HUES64 (cell line): ENCODE measurements around the gene MEIS2.

ENCODE experiments used
- H3K27ac ChIP-seq: 2 replicates; pipeline ENCODE4 v1.7.0; 2013; ENCODE audit warnings: low read depth, low read length, inconsistent platforms
- H3K27me3 ChIP-seq: 2 replicates; pipeline ENCODE4 v1.6.1; 2013; ENCODE audit warnings: mild to moderate bottlenecking, low read length; ENCODE audit not compliant: insufficient read depth
- H3K36me3 ChIP-seq: 2 replicates; pipeline ENCODE4 v1.6.1; 2013; ENCODE audit warnings: mild to moderate bottlenecking, low read length; ENCODE audit not compliant: insufficient read depth
- H3K4me1 ChIP-seq: 2 replicates; pipeline ENCODE4 v1.6.1; 2013; ENCODE audit warnings: mild to moderate bottlenecking, low read length, moderate library complexity; ENCODE audit not compliant: insufficient read depth
- H3K4me3 ChIP-seq: 2 replicates; pipeline ENCODE4 v1.5.1; 2013; ENCODE audit warnings: mild to moderate bottlenecking, low read length, moderate library complexity
- H3K9ac ChIP-seq: 2 replicates; pipeline ENCODE4 v1.6.1; 2013; ENCODE audit warnings: mild to moderate bottlenecking, low read depth, low read length
- H3K9me3 ChIP-seq: 2 replicates; pipeline ENCODE4 v1.6.1; 2013; ENCODE audit warnings: low read depth, low read length; ENCODE audit not compliant: insufficient read depth
- WGBS: fragments of 150-250, 120-280 bp; methylation state at CpG from one replicate; pipeline ENCODE4 v1.1.7; 2013; ENCODE audit warnings: missing lambda C conversion rate; 5-methylcytosine and 5-hydroxymethylcytosine counted together

Gene MEIS2

GRCh38 chr15:37105029-37105428, 4.7 kb upstream of the MEIS2 start:
- Histone ChIP-seq H3K27me3 (peaks cover 77% of the 10 kb centered on the region), H3K9me3 (no peaks in the 10 kb centered on the region), H3K4me3 (no peak overlapping the region), H3K4me1 (peaks cover 43% of the 10 kb centered on the region), H3K27ac (no peak overlapping the region), H3K9ac (no peak overlapping the region), H3K36me3 (no peaks in the 10 kb centered on the region)
- WGBS: 58% methylated on average over 2 of the region's 2 CpGs

- no peak overlapping the region for H3K27ac ChIP-seq
- H3K4me1 ChIP-seq: peaks cover 38% of the 10 kb centered on the region
- no peaks in the 10 kb centered on the region for H3K36me3 ChIP-seq
- WGBS: under 1% methylated on average over 11 of the region's 12 CpGs
- H3K9me3 ChIP-seq: no peaks in the 10 kb centered on the region
- peak overlapping the region; percentile 7; the same call in 1 of the 2 replicates for H3K4me3 ChIP-seq
- no peak overlapping the region for H3K9ac ChIP-seq
- peaks cover 76% of the 10 kb centered on the region for H3K27me3 ChIP-seq
Measured at GRCh38 chr15:37104424-37104981, 4.2 kb upstream of the MEIS2 start.

GRCh38 chr15:37103475-37104423, 3.4 kb upstream of the MEIS2 start:
- Histone ChIP-seq H3K36me3 (no peaks in the 10 kb centered on the region), H3K4me1 (peaks cover 30% of the 10 kb centered on the region), H3K9me3 (no peaks in the 10 kb centered on the region), H3K27me3 (peaks cover 76% of the 10 kb centered on the region), H3K27ac (no peak overlapping the region), H3K4me3 (peak overlapping the region; percentile 65), H3K9ac (no peak overlapping the region)
- 5% methylated on average over 25 of the region's 27 CpGs for WGBS

- Histone ChIP-seq H3K27ac (no peak overlapping the region), H3K9ac (no peak overlapping the region), H3K36me3 (no peaks in the 10 kb centered on the region), H3K27me3 (peaks cover 76% of the 10 kb centered on the region), H3K4me3 (peak overlapping the region; percentile 65), H3K4me1 (peaks cover 24% of the 10 kb centered on the region), H3K9me3 (no peaks in the 10 kb centered on the region)
- 0% methylated on average over 2 of the region's 2 CpGs for WGBS
Measured at GRCh38 chr15:37103163-37103435, 2.8 kb upstream of the MEIS2 start.

- WGBS: 1% methylated on average over 31 of the region's 38 CpGs
- Histone ChIP-seq H3K9me3 (no peaks in the 10 kb centered on the region), H3K27ac (no peak overlapping the region), H3K4me3 (peak overlapping the region; percentile 65), H3K9ac (no peak overlapping the region; the same call in 1 of the 2 replicates), H3K27me3 (peaks cover 76% of the 10 kb centered on the region), H3K36me3 (no peaks in the 10 kb centered on the region), H3K4me1 (peaks cover 18% of the 10 kb centered on the region)
Measured at GRCh38 chr15:37102305-37103162, 2.2 kb upstream of the MEIS2 start.

- Histone ChIP-seq H3K36me3 (no peaks in the 10 kb centered on the region), H3K4me3 (peak overlapping the region; percentile 65), H3K9ac (no peak overlapping the region; the same call in 1 of the 2 replicates), H3K4me1 (peaks cover 17% of the 10 kb centered on the region), H3K27ac (peak overlapping the region; percentile 54; the same call in 1 of the 2 replicates), H3K27me3 (peaks cover 76% of the 10 kb centered on the region), H3K9me3 (no peaks in the 10 kb centered on the region)
- WGBS: 0% methylated on average over 15 of the region's 15 CpGs
Measured at GRCh38 chr15:37101980-37102304, 1.6 kb upstream of the MEIS2 start.

GRCh38 chr15:37100966-37101215, 542 bp upstream of the MEIS2 start:
- H3K4me1 ChIP-seq: peaks cover 24% of the 10 kb centered on the region
- H3K9me3 ChIP-seq: no peaks in the 10 kb centered on the region
- peaks cover 79% of the 10 kb centered on the region for H3K27me3 ChIP-seq
- H3K36me3 ChIP-seq: no peaks in the 10 kb centered on the region
- H3K27ac ChIP-seq: peak overlapping the region; percentile 56; the same call in 1 of the 2 replicates
- 0% methylated on average over 11 of the region's 11 CpGs for WGBS
- peak overlapping the region; percentile 71 for H3K9ac ChIP-seq
- H3K4me3 ChIP-seq: peak overlapping the region; percentile 65

GRCh38 chr15:37099319-37100108, 835 bp downstream of the MEIS2 start:
- Histone ChIP-seq H3K27ac (no peak overlapping the region; the same call in 1 of the 2 replicates), H3K27me3 (peaks cover 73% of the 10 kb centered on the region)

GRCh38 chr15:37098468-37099318, 1.7 kb downstream of the MEIS2 start:
- Histone ChIP-seq H3K4me3 (peak overlapping the region; percentile 65), H3K4me1 (peaks cover 30% of the 10 kb centered on the region)

More at GRCh38 chr15:37099319-37100108, 835 bp downstream of the MEIS2 start:
- H3K9me3 ChIP-seq: no peaks in the 10 kb centered on the region
- peaks cover 21% of the 10 kb centered on the region for H3K4me1 ChIP-seq
- WGBS: 1% methylated on average over 15 of the region's 21 CpGs
- no peaks in the 10 kb centered on the region for H3K36me3 ChIP-seq
- H3K9ac ChIP-seq: peak overlapping the region; percentile 53; the same call in 1 of the 2 replicates
- peak overlapping the region; percentile 65 for H3K4me3 ChIP-seq

More at GRCh38 chr15:37098468-37099318, 1.7 kb downstream of the MEIS2 start:
- H3K36me3 ChIP-seq: no peaks in the 10 kb centered on the region
- under 1% methylated on average over 73 of the region's 75 CpGs for WGBS
- peak overlapping the region; percentile 53; the same call in 1 of the 2 replicates for H3K9ac ChIP-seq
- no peak overlapping the region for H3K27ac ChIP-seq
- peaks cover 71% of the 10 kb centered on the region for H3K27me3 ChIP-seq
- H3K9me3 ChIP-seq: no peaks in the 10 kb centered on the region
